Tibial nerve (tissue), 4 donors: ENCODE results near the gene ARTN.

ENCODE experiments used
- CTCF ChIP-seq, 5 experiments: fragments of 200-600 bp in 3 of 5; fragments of 450-650 bp in 2 of 5; sonication (generic) in 3 of 5; IDR thresholded peaks; one replicate each; pipeline ENCODE4 v1.5.1; 2016 to 2019; ENCODE audit warnings: antibody characterized with exemption in 5 of 5, mild to moderate bottlenecking in 3 of 5, moderate library complexity in 2 of 5
- EP300 ChIP-seq, 2 donors: sonication (generic); formaldehyde crosslinking; IDR thresholded peaks; one replicate each; pipeline ENCODE4 v1.6.1; 2017; ENCODE audit warnings: antibody characterized with exemption in 2 of 2, mild to moderate bottlenecking in 1 of 2
- POLR2A ChIP-seq, 2 donors: fragments of 450-650 bp; IDR thresholded peaks; one replicate each; pipeline ENCODE4 v1.6.1; 2017; ENCODE audit warnings: antibody characterized with exemption in 2 of 2, mild to moderate bottlenecking in 2 of 2, moderate library complexity in 2 of 2

DNA sequence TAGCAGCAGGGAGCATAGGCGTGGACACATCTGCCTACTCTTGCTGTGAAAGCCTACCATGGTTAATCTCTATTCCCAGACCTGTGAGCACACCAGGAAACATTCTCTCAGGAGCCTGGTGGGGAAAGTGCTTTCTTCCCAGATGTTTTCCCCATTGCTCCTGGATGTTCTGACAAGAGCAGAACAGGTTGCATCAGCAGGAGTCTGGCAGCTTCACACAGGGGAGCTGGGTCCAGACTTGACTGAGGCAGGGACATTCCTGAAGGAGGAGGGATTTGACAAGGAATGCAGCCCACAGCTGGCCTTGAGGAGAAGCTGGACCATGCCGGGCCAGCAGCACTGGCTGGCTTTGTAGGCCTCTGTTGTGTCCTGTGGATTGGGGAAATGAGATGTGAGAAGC, 21.0 kb upstream of the ARTN start:
- TF ChIP-seq CTCF (IDR thresholded peaks at IDR 0.05) (no peak), POLR2A (IDR thresholded peaks at IDR 0.05) (no peak), EP300 (IDR thresholded peaks at IDR 0.05) (no peak)
